ENCODE data around the gene CLNK.

Gene CLNK

DNA sequence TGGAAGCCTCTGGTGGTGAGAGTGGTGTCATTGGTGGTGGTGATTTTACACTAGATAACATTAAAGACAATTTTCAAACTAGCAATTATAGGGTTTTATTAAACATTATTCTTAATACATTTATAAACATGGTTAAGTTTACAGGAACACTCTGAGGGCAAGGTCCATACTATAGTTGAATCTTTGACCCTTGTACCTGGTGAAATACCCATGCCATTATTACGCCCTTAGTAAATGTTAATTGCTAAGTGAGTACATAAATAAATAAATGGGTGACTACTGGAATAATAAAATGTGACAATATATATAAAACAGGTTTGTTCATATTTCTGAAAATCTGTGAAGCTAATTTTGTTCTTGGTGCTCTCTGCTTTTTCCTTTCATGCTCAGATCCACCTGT, 13.6 kb upstream of the CLNK start:
- no peak for DNase-seq

DNA sequence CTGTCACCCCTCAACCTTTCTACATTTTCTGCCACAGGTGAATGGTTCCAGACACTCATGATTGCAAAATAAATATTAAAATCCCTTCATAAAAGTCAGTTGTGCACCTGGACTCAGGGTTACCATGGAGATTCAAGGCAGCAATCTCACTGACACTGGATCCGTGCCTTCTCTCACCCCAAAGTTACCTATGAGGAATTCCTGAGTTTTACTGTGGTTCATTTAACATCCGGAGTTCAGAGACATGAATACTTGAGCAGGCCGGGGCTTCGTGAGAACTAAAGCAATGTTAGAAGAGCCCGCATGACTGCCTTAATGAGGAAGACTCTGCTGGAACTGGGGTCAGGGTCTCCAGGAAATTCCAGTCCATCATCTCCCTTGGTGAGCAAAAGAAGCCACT, 12.5 kb upstream of the CLNK start:
- no peak for DNase-seq

DNA sequence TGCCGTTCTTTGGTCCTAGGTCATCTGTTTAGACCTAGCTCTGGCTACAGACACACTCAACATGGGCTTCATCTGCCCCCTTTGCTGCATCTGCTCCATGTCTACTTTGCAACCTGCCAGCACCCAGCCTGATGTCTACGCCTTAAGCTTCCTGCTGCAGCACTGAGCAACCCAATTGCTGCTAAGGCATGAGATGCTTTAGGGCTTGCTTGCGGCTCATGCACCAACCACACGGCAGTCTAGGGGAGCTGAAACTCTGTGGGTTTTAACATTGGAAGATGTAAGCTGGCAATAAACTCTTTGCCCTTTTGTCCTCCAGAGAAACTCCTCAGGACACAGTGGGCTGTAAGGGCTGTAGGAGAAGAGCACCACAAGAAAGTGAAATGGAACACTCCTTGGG, 11.7 kb upstream of the CLNK start:
- no peak for DNase-seq

DNA sequence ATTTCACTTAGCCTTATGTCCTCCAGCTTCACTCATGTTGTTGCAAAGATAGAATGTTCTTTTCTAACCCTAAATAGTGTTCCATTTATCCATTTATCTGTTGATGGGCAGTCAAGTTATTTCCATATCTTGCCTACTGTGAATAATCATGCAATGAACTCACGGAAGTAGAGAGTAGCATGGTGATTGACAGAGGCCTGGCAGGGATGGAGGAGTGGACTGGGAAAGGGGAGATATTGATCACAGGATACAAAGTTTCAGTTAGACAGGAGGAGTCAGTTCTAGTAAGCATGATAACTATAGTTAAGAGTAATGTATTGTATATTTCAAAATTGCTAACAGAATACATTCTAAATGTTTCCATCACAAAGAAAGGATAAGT, 10.3 kb upstream of the CLNK start:
- no peak for DNase-seq

DNA sequence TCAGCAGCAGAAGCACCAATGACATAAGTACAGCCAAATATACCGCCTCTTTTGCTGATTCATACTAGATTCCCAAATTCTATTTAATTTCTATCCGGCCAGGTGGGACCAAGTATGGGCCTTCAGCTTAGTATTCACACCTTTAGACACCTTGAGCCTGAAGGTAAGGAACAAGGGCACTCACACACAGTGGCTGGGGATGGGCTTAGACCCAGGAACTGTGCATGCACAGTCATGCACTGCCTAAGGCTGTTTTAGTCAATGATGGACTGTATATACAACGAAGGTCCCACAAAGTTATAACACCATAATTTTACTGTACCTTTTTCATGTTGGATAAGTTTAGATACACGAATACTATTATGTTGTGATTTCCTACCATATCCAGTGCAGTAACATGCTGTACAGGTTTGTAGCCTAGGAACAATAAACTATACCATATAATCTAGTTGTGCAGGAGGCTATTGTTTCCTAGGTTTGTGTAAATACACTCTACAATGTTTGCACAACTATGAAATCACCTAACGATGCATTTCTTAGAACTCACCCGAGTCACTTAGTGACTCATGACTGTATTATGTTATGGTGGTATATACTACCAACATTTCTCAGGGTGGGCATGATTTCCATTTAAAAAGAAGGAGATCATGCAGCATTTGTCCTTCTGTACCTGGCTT, 9.7 kb upstream of the CLNK start:
- DNase-seq: no peak

DNA sequence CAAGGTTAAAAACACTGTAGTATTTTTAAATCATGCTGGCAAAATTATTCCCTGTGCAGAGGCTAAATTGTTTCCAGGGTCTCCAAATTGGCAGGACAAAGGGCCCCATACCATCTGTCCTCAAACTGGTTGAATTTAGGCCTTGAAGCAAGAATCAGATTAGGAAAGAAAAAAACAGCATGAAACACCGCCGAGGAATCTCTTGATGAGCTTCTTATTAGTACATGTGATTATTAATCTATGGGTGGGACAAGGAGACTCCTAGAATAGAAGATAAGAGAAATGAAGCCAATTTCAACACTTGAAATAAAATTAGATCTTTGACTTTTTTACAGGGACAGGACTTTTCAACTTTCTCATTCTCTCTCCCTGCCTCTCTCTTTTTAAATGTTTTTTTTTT, 7.1 kb upstream of the CLNK start:
- DNase-seq: peak; percentile 29

DNA sequence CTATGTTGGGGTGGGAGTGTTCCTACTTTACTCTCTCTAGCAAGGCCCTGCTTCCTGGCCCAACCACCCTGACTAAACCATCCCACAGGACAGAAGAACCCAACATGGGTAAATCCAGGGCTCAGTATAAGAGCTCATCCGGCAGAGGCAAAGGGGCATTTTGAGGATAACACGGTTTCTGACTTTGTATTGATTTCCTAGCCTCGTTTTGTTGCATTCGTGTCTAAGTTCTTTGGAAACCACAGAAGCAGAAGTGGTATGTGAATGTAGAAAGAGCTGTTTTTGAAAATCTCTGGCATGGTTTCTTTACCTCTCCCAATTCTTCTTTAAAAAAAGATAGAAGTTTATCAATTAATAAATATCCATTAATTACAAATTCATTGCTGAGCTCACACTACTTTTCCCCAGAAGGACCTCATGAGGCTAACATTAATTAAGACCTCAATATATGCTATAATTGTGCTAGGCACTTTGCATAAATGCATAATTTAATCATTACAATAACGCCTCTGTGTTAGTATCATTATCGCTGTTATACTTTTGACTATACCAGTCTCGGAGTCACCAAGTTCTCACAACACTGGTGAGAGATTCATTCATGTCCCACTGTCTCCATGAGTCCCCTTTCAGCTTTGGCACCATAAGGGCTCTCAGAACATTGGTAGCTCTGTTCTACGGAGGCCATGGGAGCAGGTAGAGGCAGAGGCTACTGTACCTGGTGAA, 5.8 kb upstream of the CLNK start:
- no peak for DNase-seq

DNA sequence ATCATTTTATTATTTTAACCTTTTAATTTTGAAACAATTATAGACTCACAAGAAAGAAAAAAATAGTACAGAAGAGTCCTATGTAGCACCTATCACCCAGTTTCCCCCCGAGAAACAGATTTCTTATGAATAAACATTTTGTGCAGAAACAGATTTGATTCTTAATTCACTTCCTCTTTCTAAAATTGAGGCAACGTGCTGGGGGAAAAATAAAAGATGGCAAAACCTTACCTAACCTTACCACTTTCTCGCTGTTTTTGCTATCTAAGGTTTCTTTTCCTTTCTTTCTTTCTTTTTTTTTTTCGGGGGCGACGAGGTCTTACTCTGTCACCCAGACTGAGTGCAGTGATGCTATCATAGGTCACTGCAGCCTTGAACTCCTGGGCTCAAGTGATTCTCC, 4.3 kb upstream of the CLNK start:
- no peak for DNase-seq

DNA sequence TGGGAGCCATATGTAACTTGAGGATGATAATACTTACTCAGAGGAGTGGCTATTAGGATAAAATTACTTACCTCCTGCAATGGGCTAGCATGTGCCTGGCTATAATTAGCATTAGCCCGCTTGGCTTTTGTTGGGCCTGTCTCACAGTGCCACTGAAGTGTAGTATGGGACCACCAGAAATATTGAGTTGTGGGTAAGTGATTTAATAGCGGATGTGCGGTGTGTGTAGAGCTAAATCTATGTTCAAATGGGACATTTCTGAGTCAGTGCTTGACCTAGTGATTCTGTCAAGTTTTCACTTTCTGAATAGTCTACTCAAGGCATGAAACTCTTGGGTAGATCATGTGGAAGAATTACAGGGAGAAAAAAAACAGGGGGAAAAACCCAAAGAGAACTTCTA, 3.5 kb upstream of the CLNK start:
- no peak for DNase-seq

DNA sequence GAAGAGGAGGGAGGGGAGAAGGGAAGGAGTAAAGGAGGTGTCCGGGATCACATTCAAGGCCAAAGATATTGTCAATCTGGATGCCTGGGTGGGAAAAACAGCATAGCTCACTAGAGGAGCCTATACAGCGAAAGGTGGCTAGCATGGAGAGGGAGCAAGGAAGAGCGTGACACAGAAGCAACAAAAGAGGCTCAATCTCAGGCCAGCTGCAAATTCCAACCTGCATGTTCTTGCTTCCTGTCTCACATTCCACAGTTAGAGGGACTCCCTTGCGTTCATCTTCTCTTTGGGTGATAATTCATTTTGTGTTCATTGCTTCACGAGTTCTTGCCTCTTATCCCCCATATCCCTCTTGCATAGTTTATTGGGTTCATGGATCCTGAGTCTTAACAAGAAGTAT, 3.0 kb upstream of the CLNK start:
- DNase-seq: no peak

DNA sequence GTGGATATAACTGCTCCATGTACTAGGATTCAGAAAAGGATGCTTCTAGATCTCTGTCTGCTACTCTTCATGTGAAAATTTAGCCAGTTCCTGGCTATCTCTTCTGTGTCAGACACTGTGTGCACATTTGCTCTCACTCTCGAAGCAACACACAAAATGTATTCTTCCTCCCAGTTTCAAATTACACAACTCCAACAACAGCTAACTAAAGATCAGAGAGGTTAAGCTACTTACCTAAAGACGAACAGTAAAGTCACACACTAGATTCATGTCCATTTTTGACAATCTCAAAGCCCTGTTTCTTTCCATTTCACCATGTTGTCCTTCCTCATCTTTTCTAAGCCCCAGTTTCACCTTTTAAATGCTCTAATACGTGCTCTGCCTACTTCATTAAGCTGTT, 2.2 kb downstream of the CLNK start:
- no peak for DNase-seq

DNA sequence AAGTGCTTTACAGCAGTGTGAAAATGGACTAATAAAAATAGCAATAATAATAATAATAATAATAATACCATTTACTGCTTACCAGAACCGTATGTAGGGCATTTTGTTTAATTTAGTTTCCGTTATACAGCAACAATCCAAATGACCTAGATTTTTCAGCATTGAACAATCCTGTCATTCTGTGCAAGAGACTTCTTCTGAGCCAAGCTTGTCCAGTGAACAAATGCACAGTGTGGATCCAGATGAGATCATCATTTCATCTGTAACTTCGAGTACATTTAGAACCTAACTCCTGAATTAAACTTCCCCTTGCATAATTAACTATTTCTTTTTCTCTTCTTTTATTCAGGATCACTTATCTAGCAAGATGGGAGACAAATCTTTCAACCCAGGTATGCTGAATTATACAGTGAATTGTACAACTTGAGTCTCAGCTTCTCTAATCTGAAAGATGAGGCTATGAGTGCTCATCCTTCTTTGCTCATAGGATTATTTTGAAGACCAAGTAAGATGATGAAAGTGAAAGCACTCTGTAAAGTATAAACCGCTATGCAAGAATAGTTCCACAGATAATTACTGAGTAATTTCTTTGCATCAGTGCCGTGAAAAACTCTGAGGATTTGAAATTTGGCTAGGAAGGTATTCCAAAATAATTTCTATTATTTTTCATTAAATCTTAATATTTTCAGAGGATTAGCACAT, 6.6 kb downstream of the CLNK start:
- no peak for DNase-seq

DNA sequence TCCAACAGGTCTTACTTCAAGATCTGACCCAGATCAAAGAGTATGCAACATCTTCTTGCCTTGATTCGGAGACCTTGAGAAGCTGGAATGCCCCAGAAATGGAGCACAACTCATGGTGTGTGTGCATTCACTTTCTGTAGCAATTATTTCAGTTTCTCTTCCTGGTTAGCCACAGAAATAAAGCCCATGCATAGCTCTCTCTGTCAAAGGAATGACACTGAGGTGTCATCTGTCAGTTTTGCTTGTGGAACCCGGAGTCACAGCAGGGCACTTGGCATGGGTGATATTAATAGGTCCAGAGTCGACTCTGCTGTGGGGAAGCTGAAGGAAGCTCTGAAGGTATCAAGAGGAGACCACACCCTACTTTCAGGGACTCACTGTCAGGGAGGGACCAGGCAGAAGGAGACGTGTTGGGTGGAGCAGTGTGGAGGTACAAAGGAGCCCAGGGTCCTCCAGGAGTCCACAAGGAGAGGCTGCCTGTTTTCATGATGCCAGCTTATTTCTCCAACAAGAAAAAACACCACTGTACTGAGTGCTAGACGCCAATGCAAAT, 10.7 kb downstream of the CLNK start:
- DNase-seq: no peak

DNA sequence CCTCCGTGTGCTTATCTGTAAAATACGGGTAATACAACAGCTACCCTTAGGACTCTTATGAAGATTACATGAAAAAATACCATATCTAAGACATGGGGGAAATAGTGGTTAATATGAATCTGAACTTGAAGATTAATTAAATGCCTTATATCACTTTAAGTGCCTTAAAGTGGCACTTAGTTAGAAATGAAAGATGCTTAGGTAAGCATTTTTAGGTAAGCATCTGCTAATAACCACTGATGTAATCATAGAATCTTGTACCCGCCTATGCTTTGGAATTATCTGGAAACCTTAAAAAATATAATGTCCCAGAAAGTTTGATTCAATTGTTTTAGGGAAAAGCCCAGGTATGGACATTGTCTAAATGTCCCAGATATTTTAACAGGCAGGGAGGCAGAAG, 12.2 kb downstream of the CLNK start:
- DNase-seq: no peak

DNA sequence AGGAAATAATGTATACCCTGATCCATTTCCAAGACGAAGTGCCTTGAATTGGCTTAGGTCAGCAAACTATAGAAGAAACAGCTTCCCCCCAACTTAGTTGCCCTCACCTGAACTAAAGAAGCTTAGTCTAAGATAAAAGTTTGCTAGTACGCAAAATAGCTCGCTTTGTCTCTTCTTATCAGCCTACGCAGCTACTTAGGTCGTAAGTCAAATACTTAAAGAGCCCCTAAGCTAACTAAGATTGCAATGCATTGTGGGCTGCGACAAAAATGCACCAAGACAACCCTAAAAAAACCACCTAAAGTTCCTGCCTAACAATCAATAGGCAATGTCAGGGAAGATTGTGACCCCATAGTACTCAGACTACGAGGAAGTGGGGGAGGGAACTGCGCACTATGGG, 12.8 kb downstream of the CLNK start:
- DNase-seq: no peak

DNA sequence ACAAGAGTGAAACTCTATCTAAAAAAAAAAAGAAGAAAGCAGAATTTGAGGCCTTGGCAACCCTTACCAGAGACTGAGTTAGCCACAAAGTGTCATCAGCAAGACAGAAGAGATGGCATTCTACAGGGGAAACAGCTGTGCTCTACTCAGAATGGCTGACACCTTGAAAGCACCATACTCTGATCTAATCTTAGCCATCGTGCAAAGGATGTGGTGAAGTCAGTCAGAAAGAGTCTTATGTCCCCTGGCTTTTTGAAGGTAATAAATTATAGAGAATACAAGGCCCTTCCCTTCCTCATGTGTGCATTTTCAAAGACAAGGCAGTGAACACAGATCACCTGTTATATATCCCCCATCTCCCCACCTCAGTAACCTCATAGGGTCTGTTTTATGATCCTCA, 13.2 kb downstream of the CLNK start:
- DNase-seq: no peak

DNA sequence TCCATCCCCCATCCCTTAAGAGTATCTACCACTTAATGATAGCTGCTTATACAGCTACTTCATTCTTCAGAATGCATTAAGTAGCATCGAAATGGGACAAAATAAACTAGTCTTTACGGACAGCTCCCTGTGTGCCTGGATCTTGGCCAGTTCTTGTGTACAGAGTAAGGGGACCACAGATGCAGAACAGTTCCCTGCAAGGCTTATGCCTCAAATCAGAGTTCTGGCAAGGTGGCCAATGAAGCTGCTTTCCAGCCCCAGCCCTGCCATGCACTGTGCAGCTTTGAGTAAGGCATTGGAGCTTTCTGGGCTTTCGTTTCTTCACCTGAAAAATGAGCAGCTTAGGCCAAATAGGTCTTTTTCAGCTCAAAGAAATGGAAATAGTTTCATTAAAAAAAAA, 14.2 kb downstream of the CLNK start:
- no peak for DNase-seq

DNA sequence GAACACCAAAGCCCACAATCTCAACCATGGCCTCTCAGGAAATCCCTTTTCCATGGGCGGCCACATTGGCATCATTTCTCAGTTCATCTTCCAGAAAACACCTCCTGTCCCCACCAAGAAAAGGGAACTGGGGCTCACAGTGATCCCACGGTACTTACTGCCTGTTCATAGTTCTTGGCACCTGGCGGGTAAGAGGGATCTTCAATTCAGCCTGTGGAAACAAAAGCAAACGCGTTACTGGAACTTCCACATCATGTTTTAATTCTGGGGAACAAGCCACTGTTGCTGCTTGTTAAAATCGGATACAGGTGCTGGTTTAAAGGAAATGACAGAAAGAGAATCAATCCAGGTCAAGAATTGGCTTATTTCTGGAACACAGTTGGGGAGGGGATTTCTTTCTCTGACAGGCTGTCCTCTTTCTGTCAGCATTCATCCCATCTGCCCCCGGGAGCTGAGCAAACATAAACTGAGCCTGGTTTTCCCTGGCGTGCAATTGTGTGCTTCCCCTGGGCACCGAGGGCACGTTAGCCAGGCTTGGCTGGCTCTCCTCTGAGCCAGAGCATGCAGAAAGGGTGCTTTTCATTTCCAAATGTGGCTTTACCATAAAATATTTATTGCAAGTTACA, 16.8 kb downstream of the CLNK start:
- DNase-seq: peak; percentile 3

DNA sequence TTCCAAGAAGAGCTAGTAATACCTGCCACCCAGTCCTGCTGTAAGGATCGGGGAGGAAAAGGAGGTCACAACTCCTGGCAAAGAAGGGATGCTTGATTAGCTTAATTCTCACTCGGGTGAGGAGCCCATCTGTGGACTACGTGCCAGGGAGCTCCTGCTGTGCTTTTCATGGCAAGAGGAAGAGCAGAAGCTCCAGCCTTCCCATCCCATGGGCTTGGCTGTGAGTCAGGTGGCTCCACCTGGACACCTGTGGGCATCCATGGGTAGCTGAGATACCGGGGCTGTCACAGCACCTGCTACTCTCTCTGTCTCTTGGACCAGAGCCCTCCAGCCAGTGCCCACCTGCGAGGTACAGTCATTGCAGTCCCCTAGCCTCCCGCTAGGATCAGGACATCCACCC, 18.0 kb downstream of the CLNK start:
- DNase-seq: no peak

DNA sequence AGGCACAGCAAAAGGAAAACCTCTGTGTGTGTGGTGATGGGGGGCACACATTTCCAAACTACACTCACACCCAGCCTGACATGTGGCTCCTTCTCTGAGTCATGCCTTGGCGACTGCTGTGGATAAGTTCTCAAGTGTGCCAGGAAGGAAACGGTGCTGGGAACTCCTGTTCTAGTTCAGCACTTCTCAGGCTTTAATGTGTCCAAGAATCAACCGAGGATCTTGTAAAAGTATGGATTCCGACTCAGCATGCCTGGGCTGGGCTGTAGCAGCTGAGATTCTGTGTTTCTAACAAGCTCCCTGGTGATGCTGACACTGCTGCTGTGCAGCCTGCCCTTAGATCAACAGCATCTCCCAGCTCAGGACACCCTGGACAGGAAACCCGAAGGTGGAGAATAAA, 20.2 kb downstream of the CLNK start:
- no peak for DNase-seq

DNA sequence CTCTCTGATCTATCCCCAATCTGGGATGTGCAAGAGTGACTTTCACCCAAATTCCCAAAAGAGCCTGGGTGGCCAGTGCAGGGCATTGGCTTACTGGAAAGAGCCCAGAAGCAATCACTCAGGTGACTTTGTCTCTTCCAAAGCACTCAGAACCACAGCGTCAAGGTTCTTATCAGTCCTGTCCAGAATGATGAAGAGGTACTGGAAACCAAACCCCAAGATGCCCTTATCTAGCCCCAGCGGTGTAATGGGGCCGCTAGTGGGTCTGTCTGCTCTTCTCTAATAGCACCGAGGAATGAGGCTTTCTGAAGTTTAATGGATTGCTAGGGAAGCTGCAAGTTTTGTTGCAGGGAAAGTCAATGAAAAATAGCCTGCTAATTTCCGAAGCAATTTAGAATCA, 21.6 kb downstream of the CLNK start:
- DNase-seq: no peak

DNA sequence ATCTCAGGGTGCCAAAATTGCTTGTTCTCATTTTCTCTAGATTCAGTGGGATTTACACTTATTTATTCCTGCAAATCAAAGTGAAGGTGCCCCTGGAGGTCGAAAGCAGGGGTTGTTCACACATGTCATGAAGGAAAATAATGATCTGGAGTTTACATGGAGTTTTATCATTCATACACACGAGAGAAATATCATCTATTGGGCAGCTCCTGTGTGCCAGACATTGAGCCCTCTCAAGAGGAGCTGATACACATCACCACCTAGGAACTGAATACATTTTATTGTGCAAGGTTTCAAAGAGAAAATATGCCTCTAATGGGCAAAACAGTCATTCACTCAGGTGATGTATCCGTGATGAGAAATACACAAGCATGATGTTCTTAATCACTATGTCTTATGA, 23.5 kb downstream of the CLNK start:
- no peak for DNase-seq

DNA sequence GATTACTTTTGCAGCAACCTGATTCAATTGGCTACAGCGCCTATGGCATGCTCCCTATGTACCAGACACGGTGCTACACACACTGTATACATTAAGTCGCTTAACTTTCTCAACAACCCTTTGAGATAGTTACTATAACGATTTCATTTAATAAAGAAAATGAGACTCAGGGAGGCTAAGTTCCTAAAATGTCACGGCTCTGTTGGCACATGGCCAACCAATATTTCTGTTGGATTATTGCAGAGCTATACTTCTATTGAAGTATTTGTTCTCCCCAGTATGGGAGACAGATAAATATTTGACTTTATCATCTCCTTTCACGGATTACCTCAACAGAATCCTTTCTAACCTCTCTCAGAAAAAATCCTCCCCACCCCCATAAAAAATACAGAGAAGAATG, 25.3 kb downstream of the CLNK start:
- no peak for DNase-seq

DNA sequence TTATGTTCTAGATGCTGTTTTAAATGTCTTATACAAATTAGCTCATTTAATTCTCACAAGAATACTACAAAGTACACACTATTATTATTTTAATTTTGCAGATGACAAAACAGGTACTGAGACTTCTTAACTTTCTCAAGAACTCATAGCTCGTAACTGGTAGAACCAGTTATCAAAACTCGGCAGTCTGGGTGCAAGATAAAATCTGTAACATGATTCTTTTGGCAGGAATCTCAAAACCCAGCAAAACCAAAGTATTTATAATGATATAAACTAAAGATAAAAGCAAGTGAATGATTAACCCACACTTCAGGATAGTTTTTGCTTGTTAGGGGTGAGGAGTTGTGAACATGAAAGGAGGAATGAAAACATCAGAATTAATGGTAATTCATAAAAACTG, 27.6 kb downstream of the CLNK start:
- DNase-seq: no peak

Measured in NCI-H82 (cell line).